Measurements from ENCODE around the gene PCBP3. TPM values are rescaled to one million over a fixed set of nuclear protein-coding genes. Genes with fewer than 3 reads are reported as not detected.

Gene PCBP3
- total RNA-seq, 1 donor from 2014 or later = 11.8 TPM

GRCh38 chr21:45724994-45725843 lies 81.7 kb downstream of the PCBP3 start:
- Mint-ChIP-seq H3K4me3 (ENCODE audit: unreplicated experiment) (no peak overlapping the region), H3K9me3 (ENCODE audit: low read depth) (no peaks in the 10 kb centered on the region), H3K4me1 (ENCODE audit: low read depth) (no peaks in the 10 kb centered on the region), H3K27ac (ENCODE audit: unreplicated experiment) (no peak overlapping the region), H3K27me3 (ENCODE audit: low read depth) (peaks cover 4% of the 10 kb centered on the region), H3K36me3 (ENCODE audit: low read depth) (no peaks in the 10 kb centered on the region)
- TF ChIP-seq CTCF (IDR thresholded peaks at IDR 0.05) = no peak
- no peak for DNase-seq (ENCODE audit: low spot score)

DNA sequence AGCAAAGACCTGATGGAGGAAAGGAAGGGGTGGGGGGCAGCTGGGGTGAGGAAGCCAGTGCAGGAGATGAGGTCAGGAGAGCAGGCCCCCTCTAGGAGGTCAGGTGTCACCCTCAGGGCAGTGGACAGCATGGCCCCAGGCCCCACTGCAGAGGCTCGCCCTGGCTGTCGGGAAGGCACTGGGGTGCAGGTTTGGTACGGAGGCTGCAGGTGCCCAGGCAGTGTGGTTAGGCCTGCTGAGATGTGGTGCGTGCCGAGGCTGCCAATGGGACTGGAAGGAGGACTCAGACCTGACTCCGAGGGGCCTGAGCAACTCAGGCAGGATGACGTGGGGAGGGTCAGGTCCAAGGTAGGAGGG lies 82.3 kb downstream of the PCBP3 start:
- no peak for TF ChIP-seq CTCF (IDR thresholded peaks at IDR 0.05)
- DNase-seq (ENCODE audit: low spot score) = no peak
- Mint-ChIP-seq H3K27ac (ENCODE audit: unreplicated experiment) (no peak overlapping the region), H3K4me1 (ENCODE audit: low read depth) (no peaks in the 10 kb centered on the region), H3K27me3 (ENCODE audit: low read depth) (peaks cover 4% of the 10 kb centered on the region), H3K36me3 (ENCODE audit: low read depth) (no peaks in the 10 kb centered on the region), H3K9me3 (ENCODE audit: low read depth) (no peaks in the 10 kb centered on the region), H3K4me3 (ENCODE audit: unreplicated experiment) (no peak overlapping the region)

DNA sequence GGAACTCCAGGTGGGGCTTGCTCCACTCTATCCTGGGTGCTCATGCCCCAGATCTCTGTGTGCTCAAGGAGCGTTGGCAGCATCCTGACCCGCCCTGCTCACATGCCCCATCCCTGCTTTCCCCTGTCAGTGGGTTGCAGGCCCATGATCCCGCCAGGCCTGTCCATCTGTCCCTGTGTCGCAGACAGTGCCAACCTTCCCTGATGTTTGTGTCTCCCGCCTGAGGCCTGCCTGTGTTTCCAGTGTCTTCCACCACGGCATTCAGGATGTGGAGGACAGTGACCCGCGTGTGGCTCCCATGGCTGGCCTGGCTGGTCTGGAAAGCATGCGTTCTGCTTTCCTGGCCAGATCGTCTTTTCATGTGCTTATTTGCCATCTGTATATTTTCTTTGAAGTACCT lies 82.9 kb downstream of the PCBP3 start:
- no peak for TF ChIP-seq CTCF (IDR thresholded peaks at IDR 0.05)
- Mint-ChIP-seq H3K4me3 (ENCODE audit: unreplicated experiment) (no peak overlapping the region), H3K27me3 (ENCODE audit: low read depth) (peaks cover 4% of the 10 kb centered on the region), H3K27ac (ENCODE audit: unreplicated experiment) (no peak overlapping the region), H3K36me3 (ENCODE audit: low read depth) (peaks cover 3% of the 10 kb centered on the region), H3K9me3 (ENCODE audit: low read depth) (peaks cover 4% of the 10 kb centered on the region), H3K4me1 (ENCODE audit: low read depth) (no peaks in the 10 kb centered on the region)
- DNase-seq (ENCODE audit: low spot score) = no peak

DNA sequence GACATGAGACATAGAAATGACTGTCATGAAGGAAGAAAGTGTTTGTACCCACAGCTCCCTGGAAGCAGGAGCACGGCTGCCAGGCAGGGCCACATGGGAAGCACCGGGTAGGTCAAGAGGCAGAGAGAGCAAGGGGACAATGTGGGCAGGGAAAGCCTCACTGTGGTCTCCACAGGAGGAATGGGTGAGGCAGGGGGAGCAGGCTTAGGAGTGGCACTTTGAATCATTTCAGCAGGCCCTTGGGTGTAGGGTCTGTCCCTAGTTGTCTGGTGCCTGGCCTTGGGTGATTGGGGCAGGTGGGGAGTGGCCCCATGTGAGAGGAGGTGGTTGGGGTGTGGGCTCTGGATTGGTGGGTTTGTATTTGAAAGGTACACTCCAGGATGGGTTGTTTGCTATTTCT lies 83.9 kb downstream of the PCBP3 start:
- no peaks in the 10 kb centered on the region for H3K4me1 Mint-ChIP-seq (ENCODE audit: low read depth)
- no peak for TF ChIP-seq CTCF (IDR thresholded peaks at IDR 0.05)
- H3K27ac Mint-ChIP-seq (ENCODE audit: unreplicated experiment) = no peak overlapping the region
- no peak for DNase-seq (ENCODE audit: low spot score)
- peaks cover 7% of the 10 kb centered on the region for H3K9me3 Mint-ChIP-seq (ENCODE audit: low read depth)
- peaks cover 4% of the 10 kb centered on the region for H3K27me3 Mint-ChIP-seq (ENCODE audit: low read depth)
- H3K4me3 Mint-ChIP-seq (ENCODE audit: unreplicated experiment) = no peak overlapping the region
- peaks cover 3% of the 10 kb centered on the region for H3K36me3 Mint-ChIP-seq (ENCODE audit: low read depth)

DNA sequence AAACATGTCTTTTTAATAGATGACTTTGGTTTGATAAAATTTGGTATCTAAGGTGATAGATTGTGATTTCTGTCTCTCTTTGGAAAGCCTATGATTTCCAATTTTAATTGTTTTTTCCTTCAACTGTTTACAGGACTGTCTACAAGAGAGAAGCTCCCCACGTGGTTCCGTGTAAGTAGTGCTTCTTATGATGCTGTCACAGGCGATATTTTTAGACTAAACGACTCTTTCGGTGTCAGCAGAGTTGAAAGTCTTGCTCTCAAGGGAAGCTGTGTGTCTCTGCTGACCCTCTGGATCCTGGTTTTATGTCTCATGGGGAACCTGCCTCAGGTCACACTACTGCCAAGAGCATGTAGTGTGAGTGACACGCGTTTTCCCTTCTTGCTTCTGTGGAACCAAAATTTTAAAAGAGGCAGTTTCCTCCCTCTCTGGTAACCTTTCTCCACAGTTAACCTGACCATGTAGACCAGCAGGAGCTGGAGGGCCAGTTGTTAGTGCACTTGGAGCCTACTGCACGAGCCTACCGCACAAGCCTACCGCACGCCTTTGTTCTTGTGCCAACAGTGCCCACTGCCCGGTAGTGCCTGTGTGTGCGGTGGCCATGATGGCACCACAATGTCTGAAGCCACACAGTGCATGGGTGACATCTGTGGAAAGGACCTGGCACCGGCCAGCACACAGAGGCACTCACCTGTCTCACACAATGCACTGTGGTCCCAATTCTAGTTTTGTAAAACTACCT lies 91.9 kb downstream of the PCBP3 start:
- DNase-seq (ENCODE audit: low spot score) = no peak
- Mint-ChIP-seq H3K4me1 (ENCODE audit: low read depth) (no peaks in the 10 kb centered on the region), H3K36me3 (ENCODE audit: low read depth) (peaks cover 3% of the 10 kb centered on the region), H3K27me3 (ENCODE audit: low read depth) (no peaks in the 10 kb centered on the region), H3K9me3 (ENCODE audit: low read depth) (peaks cover 7% of the 10 kb centered on the region), H3K4me3 (ENCODE audit: unreplicated experiment) (no peak overlapping the region), H3K27ac (ENCODE audit: unreplicated experiment) (no peak overlapping the region)
- no peak for TF ChIP-seq CTCF (IDR thresholded peaks at IDR 0.05)

Measured in chondrocyte (in vitro differentiated cells).